ENCODE measurements around the gene PDGFRB. TPM values are rescaled to one million over a fixed set of nuclear protein-coding genes. Genes with fewer than 3 reads are reported as not detected.

The PDGFRB gene
- total RNA-seq (2021; fragmentation: NEBNext Ultra II Directional; extraction: Animal tissue kit (Norgen Biotek cat#: 25700)) (13.7 and 15.9 TPM in 2 replicates), polyA plus RNA-seq (2011; rRNA removed) (4.2 and 5.9 TPM in 2 replicates), polyA minus RNA-seq (2011; rRNA and poly(A)+ RNA removed) (15.1 and 15.7 TPM in 2 replicates)
- polyA plus RNA-seq (2011; cell fraction: cytosol; rRNA removed), result 3.6 TPM
- polyA plus RNA-seq (2011; cell fraction: nucleus; rRNA removed), result 12.1 TPM
- polyA plus RNA-seq (2012, experiment 1 of 2), result 4.0 to 5.6 TPM (median 5.0 TPM) in 4 replicates
- polyA plus RNA-seq (2012, experiment 2 of 2), result 3.9 TPM
- 14.2 TPM for polyA plus RNA-seq (2013, experiment 1 of 2)
- polyA plus RNA-seq (2013, experiment 2 of 2), result 15.0 TPM
- polyA minus RNA-seq (2011; cell fraction: cytosol; rRNA and poly(A)+ RNA removed), result 6.9 TPM
- polyA minus RNA-seq (2011; cell fraction: nucleus; rRNA and poly(A)+ RNA removed), result 21.7 TPM
- long read RNA-seq, experiment 1, partial matches to known transcripts, result 3 of 4 reads
- long read RNA-seq, experiment 1, other reads (novel, unspliced or antisense), result 1 of 4 reads
- long read RNA-seq, experiment 2, result 0 reads

- Histone ChIP-seq H3K27me3 (replicated peaks in 1 of 4; ENCODE audit: control insufficient read depth in 3 of 4, extremely low read depth in 1 of 4, insufficient read depth in 3 of 4, low read length in 3 of 4) (no peaks in the 10 kb centered on the region; a peak in 2 of 7 replicates), H4K8ac (ENCODE audit: extremely low read depth, insufficient read depth, low read length) (peak within 1 kb of the TSS; percentile 76), H3K79me2 (ENCODE audit: control insufficient read depth in 1 of 2, insufficient read depth in 2 of 2, low read length in 2 of 2) (no peaks in the 10 kb centered on the region), H3K4me3 (ENCODE audit: extremely low read depth in 1 of 4, insufficient read depth in 2 of 4, low read depth in 3 of 4, low read length in 4 of 4) (peak within 1 kb of the TSS; percentile 7 to 50 (median 24); a peak in 6 of 8 replicates), H3K79me1 (ENCODE audit: low read depth, low read length) (no peaks in the 10 kb centered on the region), H3K36me3 (ENCODE audit: control insufficient read depth in 2 of 4, insufficient read depth in 4 of 4, low read length in 3 of 4) (no peaks in the 10 kb centered on the region), H3K27ac (ENCODE audit: low read depth, low read length) (no peak within 1 kb of the TSS), H3K4me1 (replicated peaks in 1 of 4; ENCODE audit: control insufficient read depth in 3 of 4, insufficient read depth in 4 of 4, low read length in 3 of 4) (peaks cover 6 to 27% (median 13%) of the 10 kb centered on the region in 4 experiments), H2BK5ac (ENCODE audit: low read depth, low read length) (peak within 1 kb of the TSS; percentile 72; the same call in 1 of the 2 replicates), H3K14ac (ENCODE audit: insufficient read length) (no peak within 1 kb of the TSS), H3K18ac (ENCODE audit: extremely low read depth, low read length) (peak within 1 kb of the TSS; percentile 63), H3K9me3 (ENCODE audit: insufficient read depth in 2 of 2, low read depth in 1 of 2, low read length in 1 of 2) (no peaks in the 10 kb centered on the region), H4K20me1 (replicated peaks in 1 of 2; ENCODE audit: control insufficient read depth in 1 of 2, insufficient read depth in 2 of 2, low read length in 2 of 2) (no peaks in the 10 kb centered on the region), H3K56ac (replicated peaks; ENCODE audit: insufficient read length, low read depth, low read length) (no peak within 1 kb of the TSS), H2AK5ac (ENCODE audit: low read depth, low read length) (peak within 1 kb of the TSS; percentile 91; the same call in 1 of the 2 replicates), H4K5ac (ENCODE audit: insufficient read length, low read depth, low read length) (no peak within 1 kb of the TSS), H3K4me2 (ENCODE audit: insufficient read depth in 1 of 2, low read depth in 2 of 2, low read length in 2 of 2) (peak within 1 kb of the TSS; percentile 69 to 73), H3K23ac (ENCODE audit: insufficient read length) (no peak within 1 kb of the TSS), H4K91ac (replicated peaks; ENCODE audit: insufficient read length, low read length) (no peak within 1 kb of the TSS), H3K4ac (replicated peaks; ENCODE audit: insufficient read length, low read depth, low read length) (peak within 1 kb of the TSS; percentile 22), H2BK20ac (ENCODE audit: low read length) (0 out of 2 replicates have a peak within 1 kb of the TSS, but pooled peaks have one; percentile 5), H2AFZ (ENCODE audit: low read length) (no peak within 1 kb of the TSS; the same call in 1 of the 2 replicates), H3K23me2 (ENCODE audit: low read depth, low read length) (no peaks in the 10 kb centered on the region; the same call in 1 of the 2 replicates), H3K9ac (replicated peaks in 1 of 4; ENCODE audit: extremely low read depth in 1 of 4, low read depth in 3 of 4, low read length in 3 of 4) (peak within 1 kb of the TSS in 1 of 4 experiments; percentile 4; a peak in 2 of 7 replicates), H2BK12ac (ENCODE audit: low read depth, low read length) (peak within 1 kb of the TSS; percentile 78), H2BK120ac (replicated peaks; ENCODE audit: low read depth, low read length) (no peak within 1 kb of the TSS), H2BK15ac (ENCODE audit: low read length) (peak within 1 kb of the TSS; percentile 40; the same call in 1 of the 2 replicates)
- DNase-seq (ENCODE audit: low read depth in 1 of 2, low spot score in 2 of 2) (peak in 1 of 2 experiments; percentile 79), FAIRE-seq (no peak)
- TF ChIP-seq RAD21 (IDR thresholded peaks at IDR 0.05 in 1 of 2, conservative IDR thresholded peaks at IDR 0.05 in 1 of 2; ENCODE audit: low read depth in 2 of 2, low read length in 2 of 2) (peak in 1 of 2 experiments; percentile 12; a peak in 1 of 4 replicates), TEAD4 (IDR thresholded peaks at IDR 0.05; ENCODE audit: low read depth, low read length) (no peak), POLR2A (IDR thresholded peaks at IDR 0.05; ENCODE audit: control extremely low read depth in 1 of 2, low read depth in 2 of 2, low read length in 2 of 2) (0 out of 3 replicates have a peak, but pooled peaks of 1 of the 2 experiments have one; percentile 18), TAF1 (IDR thresholded peaks at IDR 0.05; ENCODE audit: low read depth, low read length) (peak; percentile 67), SAP30 (IDR thresholded peaks at IDR 0.05; ENCODE audit: insufficient read depth, insufficient replicate concordance, low read length) (no peak)
- TF ChIP-seq, protein P1, sequence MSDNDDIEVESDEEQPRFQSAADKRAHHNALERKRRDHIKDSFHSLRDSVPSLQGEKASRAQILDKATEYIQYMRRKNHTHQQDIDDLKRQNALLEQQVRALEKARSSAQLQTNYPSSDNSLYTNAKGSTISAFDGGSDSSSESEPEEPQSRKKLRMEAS (IDR thresholded peaks at IDR 0.05), result peak; percentile 40; the same call in 1 of the 2 replicates
- ChIA-PET CTCF (ENCODE audit: partially characterized antibody) (interaction anchor here (0.8 to 15.3 kb wide), 13 partner anchors 9 to 95 kb away, joined by 3 to 372 read pairs (median 7); no protein-coding TSS in a partner anchor), POLR2A (ENCODE audit: partially characterized antibody) (interaction anchor here (0.7 to 3.4 kb wide), 4 partner anchors 11 to 29 kb away, joined by 3 to 14 read pairs (median 5); no protein-coding TSS in a partner anchor)
- WGBS, 2 experiments (ENCODE audit: extremely low coverage in 1 of 2, insufficient coverage in 1 of 2, insufficient read length in 1 of 2, insufficient replicate concordance in 2 of 2, low coverage in 1 of 2, low lambda C conversion rate in 2 of 2, missing lambda C conversion rate in 1 of 2), result 16% methylated on average over 6 of the region's 17 CpGs; no CpG with 5 or more reads in 1 of the 2 experiments
Measured at GRCh38 chr5:150155258-150156026, at the start of gene PDGFRB. Gene PDGFRB (minus strand): TSS chr5:150155845. CDS start chr5:150137047, 18,798 bp downstream.

Data from H1 (cell line).